GM19452 (cell line): ENCODE measurements around the gene PRAMEF27.
"Not testable (repeated sequence)": the region's sequence is repeated elsewhere in the genome, so short reads cannot be mapped to it uniquely, and the experiment has no call there.

Experiments used
- ATAC-seq: cut with Tn5 transposase; IDR thresholded peaks from one replicate; pipeline ENCODE4 v1.9.1; 2021; ENCODE audit not compliant: unreplicated experiment

The PRAMEF27 gene

GRCh38 chr1:13056475-13056874, at the start of gene PRAMEF27:
PRAMEF27 (minus strand) TSS chr1:13056575; CDS start chr1:13053659, 2,916 bp downstream.
- ATAC-seq, result not testable (repeated sequence)

DNA sequence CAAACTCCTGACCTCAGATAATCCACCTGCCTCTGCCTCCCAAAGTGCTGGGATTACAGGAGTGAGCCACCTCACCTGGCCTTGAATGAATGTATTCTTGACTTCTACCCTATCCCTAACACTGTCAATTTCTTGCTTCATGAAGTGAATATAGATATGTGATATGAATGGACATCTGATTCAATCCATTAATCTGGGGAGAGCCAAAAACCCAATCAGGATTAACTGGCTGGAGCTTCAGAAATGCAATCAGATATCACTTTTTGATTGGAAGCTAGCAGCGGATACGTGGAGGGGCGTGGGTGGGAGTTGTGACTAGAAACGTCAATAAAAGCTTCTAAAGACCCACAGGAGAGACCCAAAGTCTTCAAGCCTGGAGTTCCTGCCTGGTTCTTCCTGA, 14.1 kb upstream of the PRAMEF27 start, which contains the start of gene PRAMEF25:
PRAMEF25 (plus strand) TSS at position 301 of the 400 bp plus-strand sequence. CDS start 2,920 bp downstream, outside the sequence.
- ATAC-seq, result not testable (repeated sequence)

DNA sequence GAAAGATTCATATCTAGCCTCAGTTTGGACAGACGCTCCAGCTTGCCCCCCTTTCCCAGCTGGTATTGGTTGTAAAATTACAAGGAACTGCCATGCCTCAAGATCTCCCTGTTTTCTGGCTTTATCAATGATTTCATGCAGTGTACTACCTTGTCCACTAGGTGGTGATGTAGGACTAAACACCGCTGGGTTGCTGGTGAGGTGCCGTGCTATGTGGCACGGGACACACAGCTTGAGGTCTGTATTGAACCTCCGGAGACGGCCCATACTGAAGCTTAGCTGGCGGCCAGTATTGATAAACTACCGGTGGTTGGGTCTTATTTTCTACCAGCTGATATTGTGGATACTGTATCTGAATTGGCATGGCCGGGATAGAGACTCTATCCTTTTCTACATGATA, 36.5 kb downstream of the PRAMEF27 start:
- not testable (repeated sequence) for ATAC-seq

DNA sequence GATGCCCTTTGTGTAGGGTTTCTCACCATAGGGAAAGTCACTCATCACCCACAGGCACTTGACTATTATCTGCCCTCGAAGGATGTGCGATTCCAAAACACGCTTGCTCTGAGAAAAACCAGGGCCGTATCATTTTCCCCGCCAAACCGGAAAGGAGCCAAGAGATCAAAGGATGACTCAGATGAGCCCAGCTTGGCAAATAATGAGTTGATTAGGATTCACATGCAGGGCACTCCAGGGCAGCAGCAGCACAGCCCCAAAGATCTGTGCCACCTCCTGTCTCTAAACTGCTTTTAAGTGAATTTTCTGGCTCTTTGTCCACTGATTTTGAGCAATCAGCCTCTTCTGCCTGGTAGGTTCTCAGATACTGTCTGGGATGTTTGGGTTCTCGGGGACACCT, 44.4 kb downstream of the PRAMEF27 start:
- ATAC-seq, result not testable (repeated sequence)

GRCh38 chr1:13009348-13009747, 47.0 kb downstream of the PRAMEF27 start:
- not testable (repeated sequence) for ATAC-seq

GRCh38 chr1:13005732-13006131, 50.6 kb downstream of the PRAMEF27 start:
- not testable (repeated sequence) for ATAC-seq
